ENCODE measurements around the gene RYR3. TPM values are rescaled to one million over a fixed set of nuclear protein-coding genes. Genes with fewer than 3 reads are reported as not detected.

The RYR3 gene
- total RNA-seq, 1 experiment from 2014 or later: not detected

DNA sequence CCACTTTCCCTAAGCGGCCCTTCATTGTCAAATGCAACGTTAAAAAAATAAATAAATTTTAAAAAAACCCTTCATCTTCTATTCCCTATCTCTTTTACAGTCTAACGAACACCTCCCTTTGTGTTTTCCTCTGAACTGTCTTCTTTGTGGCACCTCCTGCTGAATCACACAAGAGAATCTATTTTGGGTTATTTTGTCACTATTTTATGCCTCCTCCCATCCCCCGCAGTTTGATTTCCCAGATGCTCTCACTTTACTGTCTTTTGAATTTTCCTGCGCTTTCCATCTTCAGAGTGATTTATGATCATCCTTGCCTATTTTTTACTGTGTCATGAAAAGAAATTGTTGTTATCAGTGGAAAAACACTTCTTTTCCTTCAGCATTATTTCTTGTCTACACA, 32.5 kb downstream of the RYR3 start:
- DNase-seq: no peak

DNA sequence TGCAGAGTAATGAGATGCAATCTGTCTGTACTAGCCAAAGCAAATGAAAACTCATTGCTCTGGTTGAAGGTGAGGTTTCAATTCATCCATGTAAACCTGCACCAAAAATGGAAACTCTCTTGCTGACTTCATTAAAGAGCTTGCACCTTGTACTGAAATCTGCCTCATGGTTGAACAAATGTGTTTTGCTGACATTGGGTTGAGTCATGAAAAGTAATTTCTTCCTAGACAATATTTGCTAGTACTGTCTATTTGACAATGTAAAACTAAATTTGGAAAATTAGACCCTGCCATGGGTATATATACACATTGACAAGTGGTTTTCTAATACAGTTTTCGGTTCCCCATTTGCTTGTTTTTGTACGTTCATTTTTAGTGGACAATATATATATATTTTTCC, 33.3 kb downstream of the RYR3 start:
- Histone ChIP-seq H3K9me2 (replicated peaks; ENCODE audit: low read length) (no peaks in the 10 kb centered on the region), H2AFZ (ENCODE audit: low read length) (no peak overlapping the region), H3F3A (ENCODE audit: low read length, unreplicated experiment) (no peaks in the 10 kb centered on the region), H3K9me3 (ENCODE audit: low read length) (no peaks in the 10 kb centered on the region), H4K20me1 (ENCODE audit: low read length) (no peaks in the 10 kb centered on the region), H3K4me3 (ENCODE audit: low read length) (no peak overlapping the region), H3K4me1 (ENCODE audit: insufficient read depth, low read length) (no peaks in the 10 kb centered on the region), H3K4me2 (ENCODE audit: low read length) (no peak overlapping the region), H3K9ac (ENCODE audit: low read length) (no peak overlapping the region), H3K27me3 (ENCODE audit: low read length) (peaks cover 80% of the 10 kb centered on the region), H3K36me3 (ENCODE audit: low read depth, low read length) (no peaks in the 10 kb centered on the region), H3K79me2 (ENCODE audit: low read length) (no peaks in the 10 kb centered on the region), H3K27ac (ENCODE audit: low read length) (no peak overlapping the region)
- BruUV-seq (replicated peaks): no TSS peak
- intact Hi-C loops (cut with micrococcal nuclease): no loop called here
- no peak for DNase-seq
- ChIA-PET CTCF (no interaction called here), POLR2A (ENCODE audit: unreplicated experiment) (no interaction called here)
- TF ChIP-seq, protein P1, sequence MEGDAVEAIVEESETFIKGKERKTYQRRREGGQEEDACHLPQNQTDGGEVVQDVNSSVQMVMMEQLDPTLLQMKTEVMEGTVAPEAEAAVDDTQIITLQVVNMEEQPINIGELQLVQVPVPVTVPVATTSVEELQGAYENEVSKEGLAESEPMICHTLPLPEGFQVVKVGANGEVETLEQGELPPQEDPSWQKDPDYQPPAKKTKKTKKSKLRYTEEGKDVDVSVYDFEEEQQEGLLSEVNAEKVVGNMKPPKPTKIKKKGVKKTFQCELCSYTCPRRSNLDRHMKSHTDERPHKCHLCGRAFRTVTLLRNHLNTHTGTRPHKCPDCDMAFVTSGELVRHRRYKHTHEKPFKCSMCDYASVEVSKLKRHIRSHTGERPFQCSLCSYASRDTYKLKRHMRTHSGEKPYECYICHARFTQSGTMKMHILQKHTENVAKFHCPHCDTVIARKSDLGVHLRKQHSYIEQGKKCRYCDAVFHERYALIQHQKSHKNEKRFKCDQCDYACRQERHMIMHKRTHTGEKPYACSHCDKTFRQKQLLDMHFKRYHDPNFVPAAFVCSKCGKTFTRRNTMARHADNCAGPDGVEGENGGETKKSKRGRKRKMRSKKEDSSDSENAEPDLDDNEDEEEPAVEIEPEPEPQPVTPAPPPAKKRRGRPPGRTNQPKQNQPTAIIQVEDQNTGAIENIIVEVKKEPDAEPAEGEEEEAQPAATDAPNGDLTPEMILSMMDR (conservative IDR thresholded peaks at IDR 0.05; ENCODE audit: low read depth, low read length): no peak
- TF ChIP-seq EZH2 (IDR thresholded peaks at IDR 0.05; ENCODE audit: low read length, unreplicated experiment) (no peak), EZH2phosphoT487 (IDR thresholded peaks at IDR 0.05; ENCODE audit: borderline replicate concordance, low read length) (no peak)
- no peak for ATAC-seq

More for the DNA sequence above, 32.5 kb downstream of the RYR3 start:
- POLR2A ChIA-PET (ENCODE audit: unreplicated experiment): no interaction called here
- Histone ChIP-seq H3K4me2 (ENCODE audit: low read length) (no peak overlapping the region), H3K27ac (ENCODE audit: low read length) (no peak overlapping the region), H3K36me3 (ENCODE audit: low read depth, low read length) (no peaks in the 10 kb centered on the region), H3K9ac (ENCODE audit: low read length) (no peak overlapping the region), H3K9me2 (replicated peaks; ENCODE audit: low read length) (no peaks in the 10 kb centered on the region), H3K79me2 (ENCODE audit: low read length) (no peaks in the 10 kb centered on the region), H3K4me1 (ENCODE audit: insufficient read depth, low read length) (no peaks in the 10 kb centered on the region), H3K27me3 (ENCODE audit: low read length) (peaks cover 83% of the 10 kb centered on the region), H2AFZ (ENCODE audit: low read length) (no peak overlapping the region), H4K20me1 (ENCODE audit: low read length) (no peaks in the 10 kb centered on the region), H3F3A (ENCODE audit: low read length, unreplicated experiment) (no peaks in the 10 kb centered on the region), H3K4me3 (ENCODE audit: low read length) (no peak overlapping the region), H3K9me3 (ENCODE audit: low read length) (no peaks in the 10 kb centered on the region)
- no peak for ATAC-seq
- no TSS peak for BruUV-seq (replicated peaks)
- CTCF ChIA-PET: no interaction called here
- intact Hi-C loops (cut with micrococcal nuclease): no loop called here
- TF ChIP-seq EZH2 (IDR thresholded peaks at IDR 0.05; ENCODE audit: low read length, unreplicated experiment): no peak
- TF ChIP-seq, protein P1 (conservative IDR thresholded peaks at IDR 0.05; ENCODE audit: low read depth, low read length): no peak
- no peak for TF ChIP-seq EZH2phosphoT487 (IDR thresholded peaks at IDR 0.05; ENCODE audit: borderline replicate concordance, low read length)

DNA sequence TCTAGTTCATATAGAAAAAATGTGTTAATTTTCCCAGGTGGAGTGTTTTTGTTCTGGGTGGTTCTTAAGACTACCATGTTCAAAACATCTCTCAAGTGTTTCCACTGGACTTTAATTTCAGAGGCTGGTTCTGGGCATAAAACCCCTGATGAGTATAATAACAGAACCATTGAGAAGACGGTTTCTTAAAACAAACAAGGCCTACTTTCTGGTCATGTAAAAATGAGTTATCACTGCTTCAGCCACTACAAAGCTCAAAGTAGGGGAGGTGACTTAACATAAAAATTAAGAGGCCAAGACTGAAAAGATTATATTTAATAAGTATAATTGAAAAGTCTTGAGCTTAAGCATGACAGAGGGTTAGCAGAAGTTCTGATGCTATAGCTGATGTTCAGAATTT, 33.8 kb downstream of the RYR3 start:
- TF ChIP-seq EZH2phosphoT487 (IDR thresholded peaks at IDR 0.05; ENCODE audit: borderline replicate concordance, low read length): no peak
- TF ChIP-seq EZH2 (IDR thresholded peaks at IDR 0.05; ENCODE audit: low read length, unreplicated experiment): no peak
- TF ChIP-seq, protein P1 (conservative IDR thresholded peaks at IDR 0.05; ENCODE audit: low read depth, low read length): no peak
- Histone ChIP-seq H3K27ac (ENCODE audit: low read length) (no peak overlapping the region), H3K9me3 (ENCODE audit: low read length) (no peaks in the 10 kb centered on the region), H4K20me1 (ENCODE audit: low read length) (no peaks in the 10 kb centered on the region), H3K9me2 (replicated peaks; ENCODE audit: low read length) (no peaks in the 10 kb centered on the region), H3K36me3 (ENCODE audit: low read depth, low read length) (no peaks in the 10 kb centered on the region), H3K79me2 (ENCODE audit: low read length) (no peaks in the 10 kb centered on the region), H3K4me1 (ENCODE audit: insufficient read depth, low read length) (no peaks in the 10 kb centered on the region), H2AFZ (ENCODE audit: low read length) (no peak overlapping the region), H3K27me3 (ENCODE audit: low read length) (peaks cover 80% of the 10 kb centered on the region), H3K4me3 (ENCODE audit: low read length) (no peak overlapping the region), H3K9ac (ENCODE audit: low read length) (no peak overlapping the region), H3K4me2 (ENCODE audit: low read length) (no peak overlapping the region), H3F3A (ENCODE audit: low read length, unreplicated experiment) (no peaks in the 10 kb centered on the region)
- BruUV-seq (replicated peaks): no TSS peak
- intact Hi-C loops (cut with micrococcal nuclease): no loop called here
- no peak for DNase-seq
- CTCF ChIA-PET: no interaction called here
- ATAC-seq: no peak
- POLR2A ChIA-PET (ENCODE audit: unreplicated experiment): no interaction called here
